ENCODE data around the gene TACR2. TPM values are rescaled to one million over a fixed set of nuclear protein-coding genes. Genes with fewer than 3 reads are reported as not detected.

The TACR2 gene
- total RNA-seq, 5 donors from 2014 or later (not counting 1 experiment from before 2014, with no cell fraction given) = not detected

DNA sequence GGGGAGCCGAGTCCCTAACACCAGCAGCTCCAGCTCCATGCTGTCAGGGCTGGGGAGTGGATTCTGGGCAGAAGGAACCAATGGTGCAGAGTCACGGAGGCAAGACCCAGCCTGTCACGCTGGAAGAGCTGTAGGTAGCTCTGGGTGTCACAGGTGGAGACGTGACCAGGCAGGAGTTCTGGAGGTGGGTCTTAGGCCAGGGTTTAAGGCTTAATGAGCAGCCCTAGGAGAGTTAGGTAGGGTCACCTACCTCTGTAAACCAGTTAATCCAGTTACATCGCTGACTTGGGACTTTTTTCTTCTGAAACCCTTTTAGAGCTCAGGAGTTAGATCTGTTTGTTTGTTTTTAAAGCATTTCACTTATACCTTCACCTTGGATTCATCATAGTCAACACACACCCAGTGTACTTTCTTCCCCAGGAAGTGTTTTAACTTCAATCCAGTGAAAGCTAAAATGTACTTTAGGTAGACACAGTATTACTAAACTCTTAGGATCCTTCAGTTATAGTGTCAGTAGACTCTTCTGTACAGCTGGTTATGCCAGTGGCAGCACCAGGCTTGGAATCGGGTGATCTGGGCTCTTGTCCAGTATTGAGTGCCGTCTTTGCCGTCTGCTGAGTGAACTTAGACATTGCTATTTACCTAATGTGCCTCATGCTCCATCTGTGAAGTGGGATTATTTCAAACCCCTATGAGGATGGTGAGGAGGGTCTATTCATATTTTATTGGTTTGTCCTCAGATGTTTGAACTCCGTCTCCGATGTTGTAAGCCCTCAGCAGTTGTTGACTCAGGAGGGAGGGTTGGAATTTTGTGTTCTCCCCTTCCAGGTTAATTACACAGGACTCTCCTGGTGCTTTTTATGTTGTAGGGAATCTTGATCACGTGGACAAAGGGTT is 31.0 kb downstream of the TACR2 start:
- Mint-ChIP-seq H3K36me3 (peaks cover 62% of the 10 kb centered on the region), H3K4me3 (no peak overlapping the region), H3K4me1 (peaks cover 6 to 17% (median 7%) of the 10 kb centered on the region in 3 donors), H3K9me3 (no peaks in the 10 kb centered on the region), H3K27me3 (no peaks in the 10 kb centered on the region), H3K27ac (peak overlapping the region in 1 of 2 donors; percentile 3)
- DNase-seq (no peak), ATAC-seq (replicated peaks in 1 of 4) (no peak)
- H3K27me3 ChIP-seq (replicated peaks in 1 of 2; ENCODE audit: control insufficient read depth in 2 of 2, extremely low read depth in 1 of 2, insufficient read depth in 2 of 2, low read length in 1 of 2) = no peaks in the 10 kb centered on the region
- no peak overlapping the region for H3K4me3 ChIP-seq (ENCODE audit: control insufficient read depth in 1 of 2, extremely low read depth in 1 of 2, low read length in 1 of 2)
- 100% methylated on average over 6 of the region's 11 CpGs for WGBS (ENCODE audit: insufficient coverage)
- H3K4me1 ChIP-seq (ENCODE audit: control insufficient read depth in 1 of 2, extremely low read depth in 1 of 2, insufficient read depth in 2 of 2, low read length in 2 of 2) = peaks cover 0 to 13% of the 10 kb centered on the region in 2 experiments
- POLR2A ChIA-PET = no interaction called here
- H3K36me3 ChIP-seq (ENCODE audit: control insufficient read depth in 2 of 2, extremely low read depth in 1 of 2, insufficient read depth in 1 of 2, low read length in 1 of 2) = peaks cover 31 to 88% of the 10 kb centered on the region in 2 donors
- CTCF ChIA-PET = no interaction called here
- no peaks in the 10 kb centered on the region for H3K9me3 ChIP-seq
- H3K27ac ChIP-seq (ENCODE audit: low read length) = no peak overlapping the region

DNA sequence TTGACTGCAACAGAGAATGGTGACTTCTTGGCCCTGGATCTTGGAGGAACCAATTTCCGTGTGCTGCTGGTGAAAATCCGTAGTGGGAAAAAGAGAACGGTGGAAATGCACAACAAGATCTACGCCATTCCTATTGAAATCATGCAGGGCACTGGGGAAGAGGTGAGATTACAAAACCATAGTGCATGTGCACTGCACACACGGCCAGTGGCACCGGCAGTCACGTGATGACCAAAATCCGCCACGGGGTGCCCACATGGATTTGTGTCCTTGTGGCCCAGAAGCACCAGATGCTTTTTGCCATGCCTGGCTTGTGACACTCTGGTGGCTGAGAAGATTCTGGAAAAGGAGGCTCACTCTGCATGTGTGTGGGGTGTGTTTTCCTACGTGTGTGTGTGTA is 32.4 kb downstream of the TACR2 start:
- no peaks in the 10 kb centered on the region for H3K9me3 Mint-ChIP-seq
- ChIA-PET CTCF (no interaction called here), POLR2A (no interaction called here)
- Histone ChIP-seq H3K36me3 (ENCODE audit: control insufficient read depth in 2 of 2, extremely low read depth in 1 of 2, insufficient read depth in 1 of 2, low read length in 1 of 2) (peaks cover 31 to 93% of the 10 kb centered on the region in 2 donors), H3K27ac (ENCODE audit: low read length) (no peak overlapping the region), H3K27me3 (replicated peaks in 1 of 2; ENCODE audit: control insufficient read depth in 2 of 2, extremely low read depth in 1 of 2, insufficient read depth in 2 of 2, low read length in 1 of 2) (no peaks in the 10 kb centered on the region), H3K4me1 (ENCODE audit: control insufficient read depth in 1 of 2, extremely low read depth in 1 of 2, insufficient read depth in 2 of 2, low read length in 2 of 2) (no peaks in the 10 kb centered on the region), H3K4me3 (ENCODE audit: control insufficient read depth in 1 of 2, extremely low read depth in 1 of 2, low read length in 1 of 2) (no peak overlapping the region), H3K9me3 (no peaks in the 10 kb centered on the region)
- H3K4me3 Mint-ChIP-seq = no peak overlapping the region
- peaks cover 64% of the 10 kb centered on the region for H3K36me3 Mint-ChIP-seq
- H3K27me3 Mint-ChIP-seq = no peaks in the 10 kb centered on the region
- no peak for ATAC-seq (replicated peaks in 1 of 4)
- H3K27ac Mint-ChIP-seq = peak overlapping the region in 1 of 2 donors; percentile 24
- peaks cover 0 to 3% (median 3%) of the 10 kb centered on the region in 3 donors for H3K4me1 Mint-ChIP-seq
- 96% methylated on average over 9 of the region's 10 CpGs for WGBS (ENCODE audit: insufficient coverage)
- no peak for DNase-seq

DNA sequence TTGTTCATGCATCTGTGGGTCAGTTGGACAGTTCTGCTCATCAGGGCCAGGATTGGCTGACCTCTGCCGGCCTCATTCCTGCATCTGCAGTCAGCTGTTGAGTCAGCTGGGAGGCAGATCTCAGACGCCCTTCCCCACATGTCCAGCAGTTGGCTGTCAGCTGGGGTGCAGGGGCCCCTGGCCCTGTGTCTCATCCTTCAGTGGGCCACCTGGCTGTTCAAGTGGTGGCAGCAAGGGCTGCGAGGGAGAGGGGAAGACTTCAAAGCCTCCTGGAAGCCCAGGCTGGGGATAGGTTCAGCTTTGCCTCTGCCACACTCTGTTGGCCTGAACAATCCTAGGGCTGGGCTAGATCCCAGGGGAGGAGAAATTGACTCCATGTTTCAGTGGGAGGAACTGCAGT is 33.2 kb downstream of the TACR2 start:
- ChIA-PET CTCF (interaction anchor here (0.6 kb wide), 2 partner anchors 18 to 25 kb away, joined by 3 to 4 read pairs; no protein-coding TSS in a partner anchor), POLR2A (no interaction called here)
- Mint-ChIP-seq H3K27ac (peak overlapping the region in 1 of 2 donors; percentile 61), H3K36me3 (peaks cover 64% of the 10 kb centered on the region), H3K4me1 (no peaks in the 10 kb centered on the region), H3K4me3 (no peak overlapping the region), H3K27me3 (no peaks in the 10 kb centered on the region), H3K9me3 (no peaks in the 10 kb centered on the region)
- ATAC-seq (replicated peaks in 1 of 4) (no peak), DNase-seq (no peak)
- H3K9me3 ChIP-seq = no peaks in the 10 kb centered on the region
- peaks cover 27 to 88% of the 10 kb centered on the region in 2 donors for H3K36me3 ChIP-seq (ENCODE audit: control insufficient read depth in 2 of 2, extremely low read depth in 1 of 2, insufficient read depth in 1 of 2, low read length in 1 of 2)
- WGBS (ENCODE audit: insufficient coverage) = 85% methylated on average over 3 of the region's 3 CpGs
- H3K27ac ChIP-seq (ENCODE audit: low read length) = no peak overlapping the region
- no peaks in the 10 kb centered on the region for H3K27me3 ChIP-seq (replicated peaks in 1 of 2; ENCODE audit: control insufficient read depth in 2 of 2, extremely low read depth in 1 of 2, insufficient read depth in 2 of 2, low read length in 1 of 2)
- no peaks in the 10 kb centered on the region for H3K4me1 ChIP-seq (ENCODE audit: control insufficient read depth in 1 of 2, extremely low read depth in 1 of 2, insufficient read depth in 2 of 2, low read length in 2 of 2)
- H3K4me3 ChIP-seq (ENCODE audit: control insufficient read depth in 1 of 2, extremely low read depth in 1 of 2, low read length in 1 of 2) = no peak overlapping the region

DNA sequence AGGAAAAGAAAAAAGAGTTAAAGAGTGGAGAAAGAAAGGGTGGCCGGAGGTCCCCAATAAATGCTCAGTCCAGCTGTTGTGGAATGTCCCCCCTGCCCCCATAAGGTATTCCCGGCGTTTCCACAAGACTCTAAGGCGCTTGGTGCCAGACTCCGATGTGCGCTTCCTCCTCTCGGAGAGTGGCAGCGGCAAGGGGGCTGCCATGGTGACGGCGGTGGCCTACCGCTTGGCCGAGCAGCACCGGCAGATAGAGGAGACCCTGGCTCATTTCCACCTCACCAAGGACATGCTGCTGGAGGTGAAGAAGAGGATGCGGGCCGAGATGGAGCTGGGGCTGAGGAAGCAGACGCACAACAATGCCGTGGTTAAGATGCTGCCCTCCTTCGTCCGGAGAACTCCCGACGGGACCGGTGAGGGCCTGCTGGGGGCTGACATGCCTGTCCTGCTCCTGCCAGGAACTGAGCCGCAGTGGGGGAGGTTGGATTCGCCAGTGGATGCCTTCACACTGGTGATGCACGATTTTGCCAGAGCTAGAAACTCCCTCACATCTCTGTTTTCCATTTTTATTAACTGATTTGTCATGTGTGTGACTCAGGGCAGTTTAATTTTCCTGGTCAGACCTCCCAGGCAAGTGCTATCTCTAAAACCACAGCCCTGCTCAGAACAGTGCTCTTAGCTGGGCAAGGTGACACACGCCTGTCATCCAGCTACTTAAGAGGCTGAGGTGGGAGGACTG is 34.2 kb downstream of the TACR2 start:
- WGBS (ENCODE audit: insufficient coverage) = 95% methylated on average over 16 of the region's 26 CpGs
- peaks cover 0 to 2% (median 0%) of the 10 kb centered on the region in 3 donors for H3K4me1 Mint-ChIP-seq
- ChIA-PET POLR2A (no interaction called here), CTCF (interaction anchor here in 1 of 2 donors (0.6 kb wide), 1 partner anchor 143 kb away, joined by 5 read pairs; no protein-coding TSS in a partner anchor)
- H3K27ac ChIP-seq (ENCODE audit: low read length) = no peak overlapping the region
- no peaks in the 10 kb centered on the region for H3K4me1 ChIP-seq (ENCODE audit: control insufficient read depth in 1 of 2, extremely low read depth in 1 of 2, insufficient read depth in 2 of 2, low read length in 2 of 2)
- no peaks in the 10 kb centered on the region for H3K9me3 ChIP-seq
- DNase-seq (no peak), ATAC-seq (replicated peaks in 1 of 4) (no peak)
- peaks cover 21 to 88% of the 10 kb centered on the region in 2 donors for H3K36me3 ChIP-seq (ENCODE audit: control insufficient read depth in 2 of 2, extremely low read depth in 1 of 2, insufficient read depth in 1 of 2, low read length in 1 of 2)
- no peaks in the 10 kb centered on the region for H3K9me3 Mint-ChIP-seq
- H3K4me3 ChIP-seq (ENCODE audit: control insufficient read depth in 1 of 2, extremely low read depth in 1 of 2, low read length in 1 of 2) = no peak overlapping the region
- H3K27me3 ChIP-seq (replicated peaks in 1 of 2; ENCODE audit: control insufficient read depth in 2 of 2, extremely low read depth in 1 of 2, insufficient read depth in 2 of 2, low read length in 1 of 2) = no peaks in the 10 kb centered on the region
- no peak overlapping the region for H3K27ac Mint-ChIP-seq
- H3K27me3 Mint-ChIP-seq = no peaks in the 10 kb centered on the region
- peaks cover 63% of the 10 kb centered on the region for H3K36me3 Mint-ChIP-seq
- no peak overlapping the region for H3K4me3 Mint-ChIP-seq

DNA sequence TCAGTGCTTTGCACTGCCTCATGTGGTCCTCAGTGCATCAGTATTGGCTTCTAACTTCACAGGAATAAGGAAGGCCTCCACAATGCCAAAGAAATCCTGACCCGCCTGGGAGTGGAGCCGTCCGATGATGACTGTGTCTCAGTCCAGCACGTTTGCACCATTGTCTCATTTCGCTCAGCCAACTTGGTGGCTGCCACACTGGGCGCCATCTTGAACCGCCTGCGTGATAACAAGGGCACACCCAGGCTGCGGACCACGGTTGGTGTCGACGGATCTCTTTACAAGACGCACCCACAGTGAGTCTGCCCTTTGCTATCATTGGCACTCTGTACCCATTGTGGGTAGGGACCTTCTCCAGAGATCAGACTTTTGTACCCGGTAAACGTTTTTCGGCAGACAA is 36.9 kb downstream of the TACR2 start:
- WGBS (ENCODE audit: insufficient coverage) = 98% methylated on average over 16 of the region's 16 CpGs
- Histone ChIP-seq H3K4me3 (ENCODE audit: control insufficient read depth in 1 of 2, extremely low read depth in 1 of 2, low read length in 1 of 2) (no peak overlapping the region), H3K9me3 (no peaks in the 10 kb centered on the region), H3K36me3 (ENCODE audit: control insufficient read depth in 2 of 2, extremely low read depth in 1 of 2, insufficient read depth in 1 of 2, low read length in 1 of 2) (peaks cover 17 to 86% of the 10 kb centered on the region in 2 donors), H3K27ac (ENCODE audit: low read length) (no peak overlapping the region), H3K4me1 (ENCODE audit: control insufficient read depth in 1 of 2, extremely low read depth in 1 of 2, insufficient read depth in 2 of 2, low read length in 2 of 2) (peaks cover 0 to 7% of the 10 kb centered on the region in 2 experiments), H3K27me3 (replicated peaks in 1 of 2; ENCODE audit: control insufficient read depth in 2 of 2, extremely low read depth in 1 of 2, insufficient read depth in 2 of 2, low read length in 1 of 2) (no peaks in the 10 kb centered on the region)
- Mint-ChIP-seq H3K9me3 (no peaks in the 10 kb centered on the region), H3K27me3 (no peaks in the 10 kb centered on the region), H3K4me3 (no peak overlapping the region), H3K4me1 (peaks cover 2 to 4% (median 3%) of the 10 kb centered on the region in 3 donors), H3K27ac (no peak overlapping the region), H3K36me3 (peaks cover 59% of the 10 kb centered on the region)
- ATAC-seq (replicated peaks in 1 of 4) (no peak), DNase-seq (no peak)
- POLR2A ChIA-PET = no interaction called here
- CTCF ChIA-PET = no interaction called here

DNA sequence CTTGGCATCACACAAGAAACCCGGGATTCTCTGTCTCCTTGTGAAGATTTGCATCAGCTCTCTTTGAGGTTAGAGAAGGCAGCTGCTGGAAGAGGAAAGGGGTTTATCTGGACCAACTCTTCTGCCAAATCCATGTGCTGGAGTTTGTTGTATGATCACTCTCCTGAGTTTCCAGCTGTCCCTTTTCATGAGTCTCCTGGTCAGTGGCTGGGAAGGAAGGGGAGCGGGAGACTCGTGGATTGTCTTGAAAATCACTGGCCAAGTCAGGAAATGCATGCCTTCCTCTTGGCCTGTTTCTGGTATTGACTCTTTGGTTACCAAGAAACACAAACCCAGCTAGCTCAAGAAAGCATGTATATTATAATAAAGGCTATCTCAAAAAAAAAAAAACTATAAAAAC is 38.8 kb downstream of the TACR2 start:
- Histone ChIP-seq H3K27ac (ENCODE audit: low read length) (no peak overlapping the region), H3K4me3 (ENCODE audit: control insufficient read depth in 1 of 2, extremely low read depth in 1 of 2, low read length in 1 of 2) (no peak overlapping the region), H3K36me3 (ENCODE audit: control insufficient read depth in 2 of 2, extremely low read depth in 1 of 2, insufficient read depth in 1 of 2, low read length in 1 of 2) (peaks cover 11 to 86% of the 10 kb centered on the region in 2 donors), H3K4me1 (ENCODE audit: control insufficient read depth in 1 of 2, extremely low read depth in 1 of 2, insufficient read depth in 2 of 2, low read length in 2 of 2) (peaks cover 0 to 17% of the 10 kb centered on the region in 2 experiments), H3K27me3 (replicated peaks in 1 of 2; ENCODE audit: control insufficient read depth in 2 of 2, extremely low read depth in 1 of 2, insufficient read depth in 2 of 2, low read length in 1 of 2) (no peaks in the 10 kb centered on the region), H3K9me3 (no peaks in the 10 kb centered on the region)
- ChIA-PET CTCF (interaction anchor here in 1 of 2 donors (0.7 kb wide), 1 partner anchor 165 kb away, joined by 4 read pairs; no protein-coding TSS in a partner anchor), POLR2A (interaction anchor here in 1 of 2 donors (0.7 kb wide), 1 partner anchor 60 kb away, joined by 4 read pairs; no protein-coding TSS in a partner anchor)
- ATAC-seq (replicated peaks in 1 of 4) = no peak
- no peaks in the 10 kb centered on the region for H3K9me3 Mint-ChIP-seq
- peaks cover 13 to 15% (median 14%) of the 10 kb centered on the region in 3 donors for H3K4me1 Mint-ChIP-seq
- no peak overlapping the region for H3K4me3 Mint-ChIP-seq
- H3K27me3 Mint-ChIP-seq = no peaks in the 10 kb centered on the region
- no peak for DNase-seq
- peak overlapping the region; percentile 36 to 71 for H3K27ac Mint-ChIP-seq
- 100% methylated on average over 1 of the region's 3 CpGs for WGBS (ENCODE audit: insufficient coverage)
- peaks cover 52% of the 10 kb centered on the region for H3K36me3 Mint-ChIP-seq

All from T-cell (primary cell).